Peyer's patch (tissue), 4 donors: Measurements from ENCODE around the gene DENND2A.

Source experiments
- CTCF ChIP-seq, 6 experiments: fragments of 450-650 bp in 4 of 6; fragments of 200-600 bp in 2 of 6; sonication (generic) in 1 of 6; IDR thresholded peaks; one replicate each; pipeline ENCODE4 v1.5.1; 2017 to 2019; ENCODE audit warnings: antibody characterized with exemption in 6 of 6, mild to moderate bottlenecking in 3 of 6, moderate library complexity in 1 of 6
- POLR2A ChIP-seq, 2 donors: fragments of 450-650 bp; IDR thresholded peaks; one replicate each; pipeline ENCODE4 v1.5.1; 2017; ENCODE audit warnings: antibody characterized with exemption in 2 of 2, mild to moderate bottlenecking in 2 of 2, moderate library complexity in 2 of 2

- TF ChIP-seq POLR2A (IDR thresholded peaks at IDR 0.05) (no peak), CTCF (IDR thresholded peaks at IDR 0.05) (no peak)
These were observed 105.9 kb downstream of the DENND2A start for GRCh38 chr7:140534743-140535142.
